ENCODE measurements around the gene SNCG. TPM values are rescaled to one million over a fixed set of nuclear protein-coding genes. Genes with fewer than 3 reads are reported as not detected.

The SNCG gene
- total RNA-seq, 1 experiment from 2014 or later: 53.5 TPM

- in situ Hi-C loops (cut with HindIII; ENCODE audit: low sequenced_read_pairs): no loop called here
- no peak for DNase-seq (ENCODE audit: low spot score)
Observed at GRCh38 chr10:86958901-86959736, 720 bp downstream of the SNCG start.

GRCh38 chr10:86959737-86960002 is 1.3 kb downstream of the SNCG start:
- no peak for DNase-seq (ENCODE audit: low spot score)

GRCh38 chr10:86960003-86960862 is 1.8 kb downstream of the SNCG start:
- in situ Hi-C loops (cut with HindIII; ENCODE audit: low sequenced_read_pairs): no loop called here
- no peak for DNase-seq (ENCODE audit: low spot score)

More at GRCh38 chr10:86959737-86960002, 1.3 kb downstream of the SNCG start:
- in situ Hi-C loops (cut with HindIII; ENCODE audit: low sequenced_read_pairs): no loop called here

GRCh38 chr10:86960863-86961434 is 2.5 kb downstream of the SNCG start:
- no peak for DNase-seq (ENCODE audit: low spot score)
- in situ Hi-C loops (cut with HindIII; ENCODE audit: low sequenced_read_pairs): no loop called here

- in situ Hi-C loops (cut with HindIII; ENCODE audit: low sequenced_read_pairs): no loop called here
- DNase-seq (ENCODE audit: low spot score): no peak
Observed at GRCh38 chr10:86961481-86962091, 3.2 kb downstream of the SNCG start.

GRCh38 chr10:86962136-86962980 is 4.0 kb downstream of the SNCG start:
- no peak for DNase-seq (ENCODE audit: low spot score)
- in situ Hi-C loops (cut with HindIII; ENCODE audit: low sequenced_read_pairs): no loop called here

GRCh38 chr10:86962981-86963310 is 4.5 kb downstream of the SNCG start:
- no peak for DNase-seq (ENCODE audit: low spot score)
- in situ Hi-C loops (cut with HindIII; ENCODE audit: low sequenced_read_pairs): no loop called here

- DNase-seq (ENCODE audit: low spot score): no peak
- in situ Hi-C loops (cut with HindIII; ENCODE audit: low sequenced_read_pairs): no loop called here
Observed at GRCh38 chr10:86963341-86963919, 5.0 kb downstream of the SNCG start.

GRCh38 chr10:86964061-86964846 is 5.9 kb downstream of the SNCG start:
- in situ Hi-C loops (cut with HindIII; ENCODE audit: low sequenced_read_pairs): no loop called here
- no peak for DNase-seq (ENCODE audit: low spot score)

GRCh38 chr10:86964847-86965190 is 6.4 kb downstream of the SNCG start:
- in situ Hi-C loops (cut with HindIII; ENCODE audit: low sequenced_read_pairs): no loop called here
- no peak for DNase-seq (ENCODE audit: low spot score)

GRCh38 chr10:86965986-86966654 is 7.7 kb downstream of the SNCG start:
- DNase-seq (ENCODE audit: low spot score): no peak
- in situ Hi-C loops (cut with HindIII; ENCODE audit: low sequenced_read_pairs): no loop called here

- in situ Hi-C loops (cut with HindIII; ENCODE audit: low sequenced_read_pairs): no loop called here
- DNase-seq (ENCODE audit: low spot score): no peak
Observed at GRCh38 chr10:86967481-86967941, 9.1 kb downstream of the SNCG start.

GRCh38 chr10:86968271-86968993 is 10.0 kb downstream of the SNCG start, which contains the start of gene ADIRF:
ADIRF (plus strand) TSS chr10:86968482; CDS start chr10:86968545, 63 bp downstream.
- DNase-seq (ENCODE audit: low spot score): no peak
- in situ Hi-C loops (cut with HindIII; ENCODE audit: low sequenced_read_pairs): no loop called here

GRCh38 chr10:86968994-86969355 is 10.6 kb downstream of the SNCG start:
- no peak for DNase-seq (ENCODE audit: low spot score)
- in situ Hi-C loops (cut with HindIII; ENCODE audit: low sequenced_read_pairs): no loop called here

- in situ Hi-C loops (cut with HindIII; ENCODE audit: low sequenced_read_pairs): no loop called here
- peak; percentile 17 for DNase-seq (ENCODE audit: low spot score)
Observed at GRCh38 chr10:86969421-86970041, 11.1 kb downstream of the SNCG start.

- peak; percentile 36 for DNase-seq (ENCODE audit: low spot score)
Observed at GRCh38 chr10:86970162-86970981, 12.0 kb downstream of the SNCG start.

More at GRCh38 chr10:86970162-86970981, 12.0 kb downstream of the SNCG start:
- in situ Hi-C loops (cut with HindIII; ENCODE audit: low sequenced_read_pairs): no loop called here

All from G401 (cell line).